Endothelial cell of umbilical vein (primary cell): ENCODE data around the gene PNCK. TPM values are rescaled to one million over a fixed set of nuclear protein-coding genes. Genes with fewer than 3 reads are reported as not detected.

Source experiments
- BruUV-seq: library from RNA; stranded (reverse); fragments of 400-500 nt; replicated peaks from 2 replicates; lab custom pipeline; 2021; lab: Mats Ljungman, UMichigan
- CTCF ChIA-PET: fragments of 300-600, 350-600 bp; sonication (Branson Sonifier 250); formaldehyde crosslinking; loops from one replicate; lab custom pipeline; 2021; ENCODE audit warnings: antibody characterized with exemption, inconsistent platforms; lab: Charles Lee
- POLR2A ChIA-PET: fragments of 300-600, 350-600 bp; sonication (Branson Sonifier 250); formaldehyde crosslinking; loops from one replicate; lab custom pipeline; 2021; ENCODE audit warnings: antibody characterized with exemption, inconsistent platforms; lab: Charles Lee
- DNase-seq: peaks from one replicate; pipeline ENCODE4 v3.0.0-alpha.2; 2011; ENCODE audit warnings: low read depth, low spot score
- FAIRE-seq: peaks from 2 replicates; lab custom pipeline; 2011; peaks lifted over from hg19 to GRCh38; lab: Jason Lieb, UNC
- H2AFZ ChIP-seq: 2 replicates; pipeline ENCODE4 v1.6.0; 2012; ENCODE audit warnings: low read depth, low read length, control low read depth, inconsistent platforms
- H3K27ac ChIP-seq: 2 replicates; pipeline ENCODE4 v1.5.1; 2011; ENCODE audit warnings: low read depth, mild to moderate bottlenecking, control low read depth, low read length, moderate library complexity; ENCODE audit not compliant: insufficient read depth
- H3K27me3 ChIP-seq, 2 experiments: 2 replicates each; pipeline versions ENCODE4 v1.6.0 to v1.6.1; 2011; ENCODE audit warnings: low read length in 2 of 2, mixed read lengths in 1 of 2; ENCODE audit not compliant: control insufficient read depth in 2 of 2, insufficient read depth in 2 of 2
- H3K36me3 ChIP-seq, 2 experiments: 2 replicates in 1 of 2; 3 replicates in 1 of 2; pipeline ENCODE4 v1.5.1; 2011; ENCODE audit warnings: low read length in 2 of 2, mild to moderate bottlenecking in 1 of 2, moderate library complexity in 1 of 2; ENCODE audit not compliant: control insufficient read depth in 2 of 2, insufficient read depth in 2 of 2; ENCODE audit errors: extremely low read depth in 1 of 2
- H3K4me1 ChIP-seq: 3 replicates; pipeline ENCODE4 v1.5.1; 2011; ENCODE audit warnings: mild to moderate bottlenecking, low read length; ENCODE audit not compliant: control insufficient read depth, insufficient read depth; ENCODE audit errors: extremely low read depth
- H3K4me2 ChIP-seq: 2 replicates; pipeline ENCODE4 v1.6.1; 2011; ENCODE audit warnings: low read length, control low read depth, mixed read lengths; ENCODE audit not compliant: insufficient read depth
- H3K4me3 ChIP-seq, 3 experiments: fragments of 200-600 bp in 1 of 3; sonication (generic), shearing (Covaris generic) in 1 of 3; replicated peaks in 1 of 3; 2 replicates each; pipeline ENCODE4 v1.5.1; 2011 to 2016; ENCODE audit warnings: control low read depth in 3 of 3, low read length in 3 of 3, mild to moderate bottlenecking in 2 of 3, inconsistent platforms in 1 of 3, low read depth in 1 of 3, moderate library complexity in 1 of 3; ENCODE audit not compliant: insufficient read depth in 1 of 3
- H3K79me2 ChIP-seq: 2 replicates; pipeline ENCODE4 v1.6.0; 2012; ENCODE audit warnings: low read length, inconsistent platforms; ENCODE audit not compliant: control insufficient read depth, insufficient read depth
- H3K9ac ChIP-seq: replicated peaks from 2 replicates; pipeline ENCODE3; 2011; ENCODE audit warnings: low read length, control low read depth; ENCODE audit not compliant: insufficient read depth; ENCODE audit errors: extremely low read depth
- H3K9me1 ChIP-seq: replicated peaks from 3 replicates; pipeline ENCODE4 v1.6.0; 2011; ENCODE audit warnings: mild to moderate bottlenecking, low read length; ENCODE audit not compliant: control insufficient read depth, insufficient read depth; ENCODE audit errors: extremely low read depth
- H3K9me3 ChIP-seq: replicated peaks from 2 replicates; pipeline ENCODE4 v1.5.1; 2012; ENCODE audit warnings: low read length, inconsistent platforms; ENCODE audit not compliant: control insufficient read depth, insufficient read depth
- H4K20me1 ChIP-seq: replicated peaks from 2 replicates; pipeline ENCODE3; 2011; ENCODE audit warnings: mild to moderate bottlenecking, low read length; ENCODE audit not compliant: control insufficient read depth, insufficient read depth; ENCODE audit errors: extremely low read depth
- CTCF ChIP-seq, 2 donors: IDR thresholded peaks; 1 replicate in 1 of 2; 2 replicates in 1 of 2; pipeline ENCODE4 v1.5.1; 2011; ENCODE audit warnings: low read length in 2 of 2, mild to moderate bottlenecking in 2 of 2, moderate library complexity in 2 of 2, control low read depth in 1 of 2, inconsistent platforms in 1 of 2, low read depth in 1 of 2; ENCODE audit not compliant: insufficient read depth in 1 of 2; ENCODE audit errors: extremely low read depth in 1 of 2
- MAX ChIP-seq: IDR thresholded peaks from 2 replicates; pipeline ENCODE4 v1.6.1; 2011; ENCODE audit not compliant: insufficient read depth, insufficient read length
- POLR2A ChIP-seq: IDR thresholded peaks from 2 replicates; pipeline ENCODE4 v1.6.1; 2012; ENCODE audit warnings: low read depth, mild to moderate bottlenecking, control low read depth, low read length
- dilution Hi-C: fragments of 300-500 bp; cut with MboI; formaldehyde crosslinking; loops from one replicate; pipeline ENCODE4 v1.15.0; 2019; ENCODE audit warnings: low sequenced_read_pairs; ENCODE audit not compliant: extremely low pct_ligation_motif_present
- intact Hi-C: fragments of 100-400 bp; cut with micrococcal nuclease; formaldehyde crosslinking; loops from one replicate; pipeline ENCODE4 v1.10.0; 2022
- polyA plus RNA-seq, 4 experiments: library from polyadenylated mRNA; depleted of rRNA in 3 of 4; stranded (reverse) in 3 of 4; unstranded in 1 of 4; fragments of >200 nt; gene quantifications; 2 replicates each; pipeline versions ENCODE4 v1.2.1 to v1.2.3, GENCODE V29; 2011 to 2012; ENCODE audit warnings: missing spikeins in 1 of 4
- total RNA-seq: library from RNA; stranded (reverse); gene quantifications from 2 replicates; pipeline ENCODE4 v1.2.3, GENCODE V29; 2021

PNCK gene
- total and polyA plus RNA-seq, 2 donors (not counting 3 experiments of a cell fraction or from before 2014, with no cell fraction given): 0.12 TPM; not detected in 1

GRCh38 chrX:153669174-153669890 lies 4.3 kb downstream of the PNCK start:
- Histone ChIP-seq H3K27ac (no peak overlapping the region), H3K4me2 (no peak overlapping the region), H3K36me3 (no peaks in the 10 kb centered on the region), H3K4me3 (no peak overlapping the region), H3K9me1 (no peaks in the 10 kb centered on the region), H3K4me1 (no peaks in the 10 kb centered on the region), H3K27me3 (peaks cover 7 to 11% of the 10 kb centered on the region in 2 experiments), H4K20me1 (no peaks in the 10 kb centered on the region), H2AFZ (no peak overlapping the region), H3K79me2 (no peaks in the 10 kb centered on the region), H3K9me3 (no peaks in the 10 kb centered on the region), H3K9ac (no peak overlapping the region)
- CTCF ChIA-PET: interaction anchor here (1.0 to 6.8 kb wide), 12 partner anchors 12 to 637 kb away, joined by 3 to 89 read pairs (median 8); no protein-coding TSS in a partner anchor
- DNase-seq (no peak), FAIRE-seq (no peak)
- no TSS peak for BruUV-seq
- dilution Hi-C loops: no loop called here
- TF ChIP-seq CTCF (IDR thresholded peaks at IDR 0.05; ENCODE audit: extremely low read depth in 1 of 2, insufficient read depth in 1 of 2, low read depth in 1 of 2, low read length in 2 of 2) (peak; percentile 70 to 86), POLR2A (no peak), MAX (no peak)
- intact Hi-C loops: loop anchor here (1.0 to 2.0 kb wide), 4 partner anchors 33 to 729 kb away; no protein-coding TSS in a partner anchor
- POLR2A ChIA-PET: no interaction called here
